HEK293 (cell line): Measurements from ENCODE around the gene APRT.

Experiments used
- CTCF ChIA-PET: fragments of 350-600 bp; formaldehyde crosslinking; extraction: SDS; loops from one replicate; lab custom pipeline; 2021; ENCODE audit warnings: antibody characterized with exemption; lab: Yijun Ruan, JAX
- POLR2A ChIA-PET: fragments of 300-600 bp; formaldehyde crosslinking; extraction: SDS; loops from one replicate; lab custom pipeline; 2020; ENCODE audit warnings: antibody characterized with exemption, inconsistent platforms; lab: Yijun Ruan, JAX
- H3K27ac ChIP-seq: fragments of 200-500 bp; sonication (Bioruptor generic); 2 replicates; pipeline ENCODE4 v1.5.1; 2014; ENCODE audit warnings: low read depth, low read length, control low read depth, inconsistent platforms; ENCODE audit errors: extremely low read depth
- H3K36me3 ChIP-seq, 2 experiments: fragments of 200-500 bp in 1 of 2; sonication (Bioruptor generic) in 1 of 2; 1 replicate in 1 of 2; 2 replicates in 1 of 2; pipeline ENCODE4 v1.5.1; 2014 to 2017; ENCODE audit warnings: inconsistent platforms in 2 of 2, low read length in 2 of 2; ENCODE audit not compliant: control insufficient read depth in 2 of 2, insufficient read depth in 1 of 2
- H3K4me1 ChIP-seq: fragments of 200-500 bp; sonication (Bioruptor generic); 2 replicates; pipeline ENCODE4 v1.5.1; 2014; ENCODE audit warnings: mild to moderate bottlenecking, low read length, inconsistent platforms; ENCODE audit not compliant: control insufficient read depth, insufficient read depth
- H3K4me3 ChIP-seq: 2 replicates; pipeline ENCODE4 v1.5.1; 2011; ENCODE audit warnings: low read depth, mild to moderate bottlenecking, control low read depth, low read length, moderate library complexity
- H3K9me3 ChIP-seq: fragments of 200-500 bp; sonication (Bioruptor generic); 2 replicates; pipeline ENCODE4 v1.5.1; 2014; ENCODE audit warnings: low read depth, low read length, inconsistent platforms; ENCODE audit not compliant: control insufficient read depth, insufficient read depth
- CTCF ChIP-seq: fragments of 450-650 bp; formaldehyde crosslinking; IDR thresholded peaks from 2 replicates; pipeline ENCODE4 v1.5.1; 2016; ENCODE audit warnings: missing biosample characterization, missing genetic modification characterization
- GLIS1 ChIP-seq: fragments of 450-650 bp; formaldehyde crosslinking; IDR thresholded peaks from 2 replicates; pipeline ENCODE4 v1.5.1; 2016; ENCODE audit warnings: missing biosample characterization, missing genetic modification characterization
- GLIS2 ChIP-seq: fragments of 450-650 bp; formaldehyde crosslinking; IDR thresholded peaks from 2 replicates; pipeline ENCODE4 v1.5.1; 2016; ENCODE audit warnings: missing biosample characterization, missing genetic modification characterization
- INSM2 ChIP-seq: fragments of 450-650 bp; formaldehyde crosslinking; IDR thresholded peaks from 2 replicates; pipeline ENCODE4 v1.5.1; 2016; ENCODE audit warnings: missing biosample characterization, missing genetic modification characterization
- KLF1 ChIP-seq: fragments of 450-650 bp; formaldehyde crosslinking; IDR thresholded peaks from 2 replicates; pipeline ENCODE4 v1.5.1; 2016; ENCODE audit warnings: missing biosample characterization, missing genetic modification characterization
- KLF17 ChIP-seq: fragments of 450-650 bp; formaldehyde crosslinking; IDR thresholded peaks from 2 replicates; pipeline ENCODE4 v1.5.1; 2016; ENCODE audit warnings: missing biosample characterization, missing genetic modification characterization
- MYNN ChIP-seq: fragments of 450-650 bp; formaldehyde crosslinking; IDR thresholded peaks from 2 replicates; pipeline ENCODE4 v1.5.1; 2016; ENCODE audit warnings: missing biosample characterization, missing genetic modification characterization, borderline replicate concordance
- PATZ1 ChIP-seq: fragments of 450-650 bp; formaldehyde crosslinking; IDR thresholded peaks from 2 replicates; pipeline ENCODE4 v1.5.1; 2016; ENCODE audit warnings: missing biosample characterization, missing genetic modification characterization
- SP7 ChIP-seq: fragments of 450-650 bp; formaldehyde crosslinking; IDR thresholded peaks from 2 replicates; pipeline ENCODE4 v1.5.1; 2016; ENCODE audit warnings: missing biosample characterization, missing genetic modification characterization
- WT1 ChIP-seq: fragments of 450-650 bp; formaldehyde crosslinking; IDR thresholded peaks from 2 replicates; pipeline ENCODE4 v1.5.1; 2016; ENCODE audit warnings: missing biosample characterization, missing genetic modification characterization
- ZBTB20 ChIP-seq: fragments of 450-650 bp; formaldehyde crosslinking; IDR thresholded peaks from 2 replicates; pipeline ENCODE4 v1.5.1; 2016; ENCODE audit warnings: missing biosample characterization, missing genetic modification characterization
- ZFHX2 ChIP-seq: fragments of 450-650 bp; formaldehyde crosslinking; conservative IDR thresholded peaks from 2 replicates; pipeline ENCODE4 v1.5.1; 2016; ENCODE audit warnings: missing biosample characterization, missing genetic modification characterization
- ZNF10 ChIP-seq: fragments of 450-650 bp; formaldehyde crosslinking; IDR thresholded peaks from 2 replicates; pipeline ENCODE4 v1.5.1; 2017; ENCODE audit warnings: missing biosample characterization, missing genetic modification characterization
- ZNF335 ChIP-seq: fragments of 450-650 bp; formaldehyde crosslinking; conservative IDR thresholded peaks from 2 replicates; pipeline ENCODE4 v1.5.1; 2016; ENCODE audit warnings: missing biosample characterization, missing genetic modification characterization
- ZNF341 ChIP-seq: fragments of 450-650 bp; formaldehyde crosslinking; IDR thresholded peaks from 2 replicates; pipeline ENCODE4; 2016; ENCODE audit warnings: low read depth, missing biosample characterization, missing genetic modification characterization
- ZNF398 ChIP-seq: fragments of 450-650 bp; formaldehyde crosslinking; IDR thresholded peaks from 2 replicates; pipeline ENCODE4 v1.5.1; 2017; ENCODE audit warnings: missing biosample characterization, missing genetic modification characterization
- ZNF645 ChIP-seq: fragments of 450-650 bp; formaldehyde crosslinking; IDR thresholded peaks from 2 replicates; pipeline ENCODE4; 2016; ENCODE audit warnings: missing biosample characterization, missing genetic modification characterization
- ZNF660 ChIP-seq: fragments of 450-650 bp; IDR thresholded peaks from 2 replicates; pipeline ENCODE4 v1.5.1; 2018; ENCODE audit warnings: missing biosample characterization, mild to moderate bottlenecking, missing genetic modification characterization
- ZNF707 ChIP-seq: fragments of 450-650 bp; formaldehyde crosslinking; IDR thresholded peaks from 2 replicates; pipeline ENCODE4 v1.5.1; 2016; ENCODE audit warnings: missing biosample characterization, missing genetic modification characterization

Gene APRT

GRCh38 chr16:88782454-88783390 lies 29.0 kb downstream of the APRT start:
- Histone ChIP-seq H3K4me3 (no peak overlapping the region; the same call in 1 of the 2 replicates), H3K4me1 (peaks cover 29% of the 10 kb centered on the region), H3K36me3 (no peaks in the 10 kb centered on the region), H3K9me3 (no peaks in the 10 kb centered on the region), H3K27ac (peak overlapping the region; percentile 76; the same call in 1 of the 2 replicates)
- POLR2A ChIA-PET = interaction anchor here (1.2 to 6.7 kb wide), 4 partner anchors 13 to 19 kb away, joined by 4 to 97 read pairs (median 6); no protein-coding TSS in a partner anchor
- CTCF ChIA-PET = interaction anchor here (0.6 to 3.3 kb wide), 8 partner anchors 10 to 40 kb away, joined by 3 to 16 read pairs (median 5); no protein-coding TSS in a partner anchor
- peak; percentile 43 for TF ChIP-seq SP7 (tag by site-specific recombination)
- TF ChIP-seq ZBTB20 (tag by site-specific recombination) = peak; percentile 69
- TF ChIP-seq KLF17 (tag by site-specific recombination) = 0 out of 2 replicates have a peak, but pooled peaks have one; percentile 23
- TF ChIP-seq ZNF10 (tag by site-specific recombination) = peak; percentile 97
- peak; percentile 47 for TF ChIP-seq ZFHX2 (tag by site-specific recombination)
- no peak for TF ChIP-seq ZNF707 (tag by site-specific recombination)
- peak; percentile 83 for TF ChIP-seq ZNF398
- peak; percentile 82 for TF ChIP-seq PATZ1 (tag by site-specific recombination)
- TF ChIP-seq MYNN = 0 out of 2 replicates have a peak, but pooled peaks have one; percentile 23
- TF ChIP-seq ZNF660 (tag by site-specific recombination) = peak; percentile 81
- peak; percentile 18 for TF ChIP-seq GLIS2 (tag by site-specific recombination)
- peak; percentile 20; the same call in 1 of the 2 replicates for TF ChIP-seq ZNF341
- TF ChIP-seq CTCF (tag by site-specific recombination) = peak; percentile 18; the same call in 1 of the 2 replicates
- no peak for TF ChIP-seq WT1
- TF ChIP-seq KLF1 = peak; percentile 66; the same call in 1 of the 2 replicates
- TF ChIP-seq INSM2 = no peak
- TF ChIP-seq ZNF645 (tag by site-specific recombination) = no peak
- TF ChIP-seq GLIS1 (tag by site-specific recombination) = peak; percentile 91
- peak; percentile 74 for TF ChIP-seq ZNF335 (tag by site-specific recombination)
